ENCODE measurements around the gene CAAP1. TPM values are rescaled to one million over a fixed set of nuclear protein-coding genes. Genes with fewer than 3 reads are reported as not detected.

Gene CAAP1
- total RNA-seq, 1 donor from 2014 or later, result 16.7 TPM

- H3K79me2 ChIP-seq (ENCODE audit: insufficient read depth, low read length), result peaks cover 37% of the 10 kb centered on the region
- Mint-ChIP-seq H3K9me3 (ENCODE audit: unreplicated experiment) (peaks cover 7% of the 10 kb centered on the region), H3K4me1 (ENCODE audit: low read depth, unreplicated experiment) (peaks cover 7% of the 10 kb centered on the region), H3K27me3 (ENCODE audit: low read depth, unreplicated experiment) (no peaks in the 10 kb centered on the region), H3K4me3 (ENCODE audit: unreplicated experiment) (peak overlapping the region; percentile 100), H3K27ac (ENCODE audit: unreplicated experiment) (peak overlapping the region; percentile 99), H3K36me3 (ENCODE audit: low read depth, unreplicated experiment) (no peaks in the 10 kb centered on the region)
- peaks cover 6% of the 10 kb centered on the region for H3K4me1 ChIP-seq (ENCODE audit: insufficient read depth, low read length)
- TF ChIP-seq EZH2 (IDR thresholded peaks at IDR 0.05; ENCODE audit: insufficient read depth, low read length) (no peak), CTCF (IDR thresholded peaks at IDR 0.05; ENCODE audit: insufficient read depth, low read depth, low read length) (no peak)
- peak overlapping the region; percentile 98 for H2AFZ ChIP-seq (ENCODE audit: low read depth, low read length)
- H3K36me3 ChIP-seq (ENCODE audit: insufficient read depth, low read length), result no peaks in the 10 kb centered on the region
- H3K27me3 ChIP-seq (ENCODE audit: insufficient read depth, low read length), result no peaks in the 10 kb centered on the region
- H3K27ac ChIP-seq (ENCODE audit: low read depth, low read length), result peak overlapping the region; percentile 92
- FAIRE-seq, result no peak
- no peaks in the 10 kb centered on the region for H3K9me3 ChIP-seq (ENCODE audit: insufficient read depth, low read depth, low read length)
- peak overlapping the region; percentile 91 for H3K9ac ChIP-seq (ENCODE audit: low read length)
- peak overlapping the region; percentile 89 for H3K4me3 ChIP-seq (ENCODE audit: insufficient read depth, low read depth, low read length)
- H4K20me1 ChIP-seq (ENCODE audit: insufficient read depth, low read length), result peaks cover 8% of the 10 kb centered on the region
- peak overlapping the region; percentile 89 for H3K4me2 ChIP-seq (ENCODE audit: low read length)
- DNase-seq (ENCODE audit: low read depth), result no peak
Measured at GRCh38 chr9:26893030-26893676, 551 bp upstream of the CAAP1 start.

- no peak for FAIRE-seq
- H2AFZ ChIP-seq (ENCODE audit: low read depth, low read length), result peak overlapping the region; percentile 98
- peaks cover 9% of the 10 kb centered on the region for H3K4me1 Mint-ChIP-seq (ENCODE audit: low read depth, unreplicated experiment)
Measured at GRCh38 chr9:26891726-26892125, 876 bp downstream of the CAAP1 start.

More at GRCh38 chr9:26891726-26892125, 876 bp downstream of the CAAP1 start:
- H3K27me3 ChIP-seq (ENCODE audit: insufficient read depth, low read length), result no peaks in the 10 kb centered on the region
- H3K9ac ChIP-seq (ENCODE audit: low read length), result peak overlapping the region; percentile 91
- no peak for DNase-seq (ENCODE audit: low read depth)
- H4K20me1 ChIP-seq (ENCODE audit: insufficient read depth, low read length), result peaks cover 11% of the 10 kb centered on the region
- peak overlapping the region; percentile 89 for H3K4me2 ChIP-seq (ENCODE audit: low read length)
- H3K4me1 ChIP-seq (ENCODE audit: insufficient read depth, low read length), result peaks cover 6% of the 10 kb centered on the region
- H3K4me3 ChIP-seq (ENCODE audit: insufficient read depth, low read depth, low read length), result peak overlapping the region; percentile 89
- Mint-ChIP-seq H3K27ac (ENCODE audit: unreplicated experiment) (peak overlapping the region; percentile 99), H3K4me3 (ENCODE audit: unreplicated experiment) (peak overlapping the region; percentile 100), H3K9me3 (ENCODE audit: unreplicated experiment) (peaks cover 4% of the 10 kb centered on the region), H3K27me3 (ENCODE audit: low read depth, unreplicated experiment) (no peaks in the 10 kb centered on the region), H3K36me3 (ENCODE audit: low read depth, unreplicated experiment) (no peaks in the 10 kb centered on the region)
- no peaks in the 10 kb centered on the region for H3K9me3 ChIP-seq (ENCODE audit: insufficient read depth, low read depth, low read length)
- H3K27ac ChIP-seq (ENCODE audit: low read depth, low read length), result peak overlapping the region; percentile 92
- peaks cover 51% of the 10 kb centered on the region for H3K79me2 ChIP-seq (ENCODE audit: insufficient read depth, low read length)
- H3K36me3 ChIP-seq (ENCODE audit: insufficient read depth, low read length), result no peaks in the 10 kb centered on the region
- TF ChIP-seq EZH2 (IDR thresholded peaks at IDR 0.05; ENCODE audit: insufficient read depth, low read length) (no peak), CTCF (IDR thresholded peaks at IDR 0.05; ENCODE audit: insufficient read depth, low read depth, low read length) (no peak)
